Ishikawa (cell line): Measurements from ENCODE around the gene FOXN4.

Experiments used
- CEBPB ChIP-seq: IDR thresholded peaks from 2 replicates; pipeline ENCODE4 v1.6.1; 2012
- CREB1 ChIP-seq: IDR thresholded peaks from 2 replicates; pipeline ENCODE4 v1.6.1; 2012; ENCODE audit warnings: low read depth
- EGR1 ChIP-seq: IDR thresholded peaks from 2 replicates; pipeline ENCODE4 v1.6.1; 2012
- EP300 ChIP-seq: IDR thresholded peaks from 2 replicates; pipeline ENCODE4 v1.6.1; 2012; ENCODE audit warnings: borderline replicate concordance
- FOXM1 ChIP-seq: IDR thresholded peaks from 2 replicates; pipeline ENCODE4 v1.6.1; 2012; ENCODE audit warnings: low read depth, borderline replicate concordance
- MAX ChIP-seq: IDR thresholded peaks from 2 replicates; pipeline ENCODE4 v1.6.1; 2012
- NFIC ChIP-seq: IDR thresholded peaks from 2 replicates; pipeline ENCODE4 v1.6.1; 2012
- RAD21 ChIP-seq: IDR thresholded peaks from 2 replicates; pipeline ENCODE4 v1.6.1; 2012; ENCODE audit warnings: low read depth
- TAF1 ChIP-seq: IDR thresholded peaks from 2 replicates; pipeline ENCODE4 v1.6.1; 2012; ENCODE audit warnings: low read depth, mild to moderate bottlenecking
- TCF12 ChIP-seq: IDR thresholded peaks from 2 replicates; pipeline ENCODE4 v1.6.1; 2012; ENCODE audit warnings: low read depth
- TEAD4 ChIP-seq: IDR thresholded peaks from 2 replicates; pipeline ENCODE4 v1.6.1; 2012
- YY1 ChIP-seq: IDR thresholded peaks from 2 replicates; pipeline ENCODE4 v1.6.1; 2012; ENCODE audit warnings: low read depth
- ZBTB7A ChIP-seq: IDR thresholded peaks from 2 replicates; pipeline ENCODE4 v1.6.1; 2012; ENCODE audit warnings: low read depth
- TF ChIP-seq, protein P1 (sequence below): IDR thresholded peaks from 2 replicates; pipeline ENCODE4 v1.6.1; 2012
- TF ChIP-seq, protein P2 (sequence below): IDR thresholded peaks from 2 replicates; pipeline ENCODE4 v1.6.1; 2012; ENCODE audit warnings: low read depth, mild to moderate bottlenecking

Gene FOXN4

GRCh38 chr12:109289004-109289403 is 20.1 kb downstream of the FOXN4 start:
- TF ChIP-seq CEBPB: no peak
- no peak for TF ChIP-seq TAF1
- no peak for TF ChIP-seq MAX
- TF ChIP-seq, protein P1, sequence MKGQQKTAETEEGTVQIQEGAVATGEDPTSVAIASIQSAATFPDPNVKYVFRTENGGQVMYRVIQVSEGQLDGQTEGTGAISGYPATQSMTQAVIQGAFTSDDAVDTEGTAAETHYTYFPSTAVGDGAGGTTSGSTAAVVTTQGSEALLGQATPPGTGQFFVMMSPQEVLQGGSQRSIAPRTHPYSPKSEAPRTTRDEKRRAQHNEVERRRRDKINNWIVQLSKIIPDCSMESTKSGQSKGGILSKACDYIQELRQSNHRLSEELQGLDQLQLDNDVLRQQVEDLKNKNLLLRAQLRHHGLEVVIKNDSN: no peak
- TF ChIP-seq YY1: no peak
- TF ChIP-seq CREB1: no peak
- TF ChIP-seq TEAD4: no peak
- TF ChIP-seq EP300: no peak
- TF ChIP-seq, protein P2, sequence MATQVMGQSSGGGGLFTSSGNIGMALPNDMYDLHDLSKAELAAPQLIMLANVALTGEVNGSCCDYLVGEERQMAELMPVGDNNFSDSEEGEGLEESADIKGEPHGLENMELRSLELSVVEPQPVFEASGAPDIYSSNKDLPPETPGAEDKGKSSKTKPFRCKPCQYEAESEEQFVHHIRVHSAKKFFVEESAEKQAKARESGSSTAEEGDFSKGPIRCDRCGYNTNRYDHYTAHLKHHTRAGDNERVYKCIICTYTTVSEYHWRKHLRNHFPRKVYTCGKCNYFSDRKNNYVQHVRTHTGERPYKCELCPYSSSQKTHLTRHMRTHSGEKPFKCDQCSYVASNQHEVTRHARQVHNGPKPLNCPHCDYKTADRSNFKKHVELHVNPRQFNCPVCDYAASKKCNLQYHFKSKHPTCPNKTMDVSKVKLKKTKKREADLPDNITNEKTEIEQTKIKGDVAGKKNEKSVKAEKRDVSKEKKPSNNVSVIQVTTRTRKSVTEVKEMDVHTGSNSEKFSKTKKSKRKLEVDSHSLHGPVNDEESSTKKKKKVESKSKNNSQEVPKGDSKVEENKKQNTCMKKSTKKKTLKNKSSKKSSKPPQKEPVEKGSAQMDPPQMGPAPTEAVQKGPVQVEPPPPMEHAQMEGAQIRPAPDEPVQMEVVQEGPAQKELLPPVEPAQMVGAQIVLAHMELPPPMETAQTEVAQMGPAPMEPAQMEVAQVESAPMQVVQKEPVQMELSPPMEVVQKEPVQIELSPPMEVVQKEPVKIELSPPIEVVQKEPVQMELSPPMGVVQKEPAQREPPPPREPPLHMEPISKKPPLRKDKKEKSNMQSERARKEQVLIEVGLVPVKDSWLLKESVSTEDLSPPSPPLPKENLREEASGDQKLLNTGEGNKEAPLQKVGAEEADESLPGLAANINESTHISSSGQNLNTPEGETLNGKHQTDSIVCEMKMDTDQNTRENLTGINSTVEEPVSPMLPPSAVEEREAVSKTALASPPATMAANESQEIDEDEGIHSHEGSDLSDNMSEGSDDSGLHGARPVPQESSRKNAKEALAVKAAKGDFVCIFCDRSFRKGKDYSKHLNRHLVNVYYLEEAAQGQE: no peak

DNA sequence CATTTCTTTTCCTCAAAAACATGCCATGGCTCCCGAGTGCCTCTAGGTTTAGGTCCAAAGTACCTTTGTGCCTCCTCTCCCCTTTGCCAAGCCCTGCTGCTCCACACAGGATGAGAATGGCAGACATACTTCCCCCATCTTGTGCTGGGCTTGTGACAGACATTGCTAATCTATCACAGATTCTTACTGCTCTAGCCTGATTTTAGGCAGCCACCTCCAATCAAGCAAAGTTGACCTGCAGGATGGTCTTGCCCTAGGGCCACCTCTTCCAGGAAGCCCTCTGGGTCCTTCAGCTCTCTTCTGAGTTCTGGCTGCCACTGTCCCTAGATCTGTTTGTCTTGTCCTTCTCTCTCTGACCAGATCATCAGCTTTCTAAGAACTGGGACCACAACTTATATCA is 20.5 kb downstream of the FOXN4 start:
- TF ChIP-seq, protein P1: no peak
- no peak for TF ChIP-seq FOXM1
- TF ChIP-seq, protein P2: no peak
- TF ChIP-seq CEBPB: no peak
- no peak for TF ChIP-seq NFIC
- no peak for TF ChIP-seq TCF12
- no peak for TF ChIP-seq TEAD4
- TF ChIP-seq CREB1: no peak
- TF ChIP-seq ZBTB7A: no peak
- no peak for TF ChIP-seq EGR1

DNA sequence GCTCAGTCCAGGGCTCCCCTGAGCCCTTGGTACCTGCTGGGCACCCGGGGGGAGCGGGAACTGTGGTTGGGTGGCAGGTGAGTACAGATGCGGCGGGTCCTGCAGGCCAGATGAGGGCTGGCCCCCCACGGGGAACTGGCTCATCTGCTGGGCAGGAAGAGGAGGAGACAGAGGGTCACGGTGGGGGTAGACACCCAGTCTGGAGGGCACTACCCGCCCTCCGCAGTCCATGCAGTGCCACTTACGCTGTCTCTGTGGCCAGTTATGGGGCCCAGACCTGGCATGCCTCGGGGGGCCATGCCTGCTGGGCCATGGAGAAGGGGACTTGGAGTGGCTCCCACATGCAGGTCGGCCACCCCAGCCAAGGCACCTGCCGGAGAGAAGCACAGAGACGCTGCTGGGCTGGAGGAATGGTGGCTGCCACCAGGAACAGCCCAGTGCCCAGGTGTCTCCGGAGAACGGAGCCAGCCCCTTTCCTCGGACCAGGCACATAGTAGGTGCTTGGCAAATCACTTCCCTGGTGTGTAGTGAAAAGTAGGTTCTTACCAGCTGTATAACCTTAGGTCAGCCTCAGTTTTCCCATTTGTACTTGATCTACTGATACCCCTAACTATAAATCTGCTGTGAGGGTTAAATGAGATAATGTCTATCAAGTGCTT is 21.1 kb downstream of the FOXN4 start:
- TF ChIP-seq ZBTB7A (no peak), YY1 (no peak), TEAD4 (no peak), RAD21 (no peak), EP300 (no peak), TCF12 (no peak), FOXM1 (no peak), CEBPB (no peak), TAF1 (no peak), MAX (no peak), NFIC (no peak), CREB1 (no peak), EGR1 (no peak)
- TF ChIP-seq, protein P1: no peak
- TF ChIP-seq, protein P2: no peak

DNA sequence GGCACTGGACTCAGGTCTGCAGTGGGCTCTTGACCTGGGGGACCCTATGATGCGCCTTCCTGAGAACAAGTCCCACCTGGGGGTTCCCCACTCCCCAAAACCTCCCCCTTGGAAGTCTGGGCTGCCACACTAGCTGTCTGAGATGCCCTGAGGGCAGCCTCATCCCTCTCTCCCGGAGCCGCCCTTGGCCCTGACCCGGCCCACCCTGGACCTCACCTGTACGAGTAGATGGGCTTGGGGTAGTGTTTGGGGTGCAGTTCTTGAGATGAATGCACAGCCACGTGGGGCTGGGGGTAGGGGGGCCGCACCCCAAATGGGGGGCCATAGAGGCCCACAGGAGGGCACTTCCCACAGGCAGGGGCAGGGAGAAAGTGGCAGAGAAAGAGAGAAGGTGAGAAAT is 21.9 kb downstream of the FOXN4 start:
- TF ChIP-seq FOXM1: no peak
- no peak for TF ChIP-seq MAX
- no peak for TF ChIP-seq CEBPB
- no peak for TF ChIP-seq YY1
- no peak for TF ChIP-seq ZBTB7A
- TF ChIP-seq TCF12: no peak
- TF ChIP-seq TAF1: no peak
- no peak for TF ChIP-seq NFIC
- TF ChIP-seq, protein P2: no peak
- TF ChIP-seq EGR1: no peak
- TF ChIP-seq, protein P1: no peak
